Tibial artery (tissue), 4 donors: ENCODE data around the gene DST.

Experiments used
- DNase-seq, 2 donors: peaks; one replicate each; pipeline ENCODE4 v3.0.0-alpha.2; 2019
- H3K27ac ChIP-seq, 2 donors: fragments of 200-600 bp; sonication (generic) in 1 of 2; 1 replicate in 1 of 2; 2 replicates in 1 of 2; pipeline ENCODE4 v1.5.1; 2018 to 2019; ENCODE audit warnings: mild to moderate bottlenecking in 1 of 2
- H3K27me3 ChIP-seq, 2 donors: fragments of 200-600 bp; sonication (generic) in 1 of 2; one replicate each; pipeline versions ENCODE4 v1.5.1 to v1.6.0; 2016 to 2019
- H3K36me3 ChIP-seq, 3 donors: fragments of 200-600 bp; sonication (generic) in 2 of 3; one replicate each; pipeline ENCODE4 v1.5.1; 2016 to 2019; ENCODE audit warnings: mild to moderate bottlenecking in 2 of 3
- H3K4me1 ChIP-seq, 4 donors: fragments of 200-600 bp; sonication (generic) in 2 of 4; 1 replicate in 3 of 4; 2 replicates in 1 of 4; pipeline ENCODE4 v1.5.1; 2016 to 2019
- H3K4me3 ChIP-seq, 2 donors: fragments of 200-600 bp; sonication (generic) in 1 of 2; 1 replicate in 1 of 2; 2 replicates in 1 of 2; pipeline ENCODE4 v1.5.1; 2018 to 2019; ENCODE audit warnings: mild to moderate bottlenecking in 2 of 2
- H3K9me3 ChIP-seq, 3 donors: fragments of 200-600 bp; sonication (generic) in 1 of 3; one replicate each; pipeline ENCODE4 v1.5.1; 2016 to 2019
- CTCF ChIP-seq, 2 experiments: fragments of 200-600 bp in 1 of 2; fragments of 450-650 bp in 1 of 2; IDR thresholded peaks; one replicate each; pipeline ENCODE4 v1.5.1; 2017 to 2019; ENCODE audit warnings: antibody characterized with exemption in 2 of 2, mild to moderate bottlenecking in 1 of 2, moderate library complexity in 1 of 2
- intact Hi-C: fragments of 100-400 bp; cut with DNase I; formaldehyde crosslinking; loops from one replicate; pipeline ENCODE4 v1.15.0; 2023; ENCODE audit warnings: low total_unique reads

Gene DST

GRCh38 chr6:56408976-56409375 lies 233.7 kb downstream of the DST start:
- no peak for TF ChIP-seq CTCF (IDR thresholded peaks at IDR 0.05)
- H3K36me3 ChIP-seq, result no peaks in the 10 kb centered on the region
- no peak overlapping the region for H3K4me3 ChIP-seq
- intact Hi-C loops, result no loop called here
- no peaks in the 10 kb centered on the region for H3K9me3 ChIP-seq
- peaks cover 0 to 19% (median 0%) of the 10 kb centered on the region in 4 donors for H3K4me1 ChIP-seq
- H3K27ac ChIP-seq, result no peak overlapping the region
- no peak for DNase-seq
- H3K27me3 ChIP-seq, result no peaks in the 10 kb centered on the region
